ENCODE results near the gene C6. TPM values are rescaled to one million over a fixed set of nuclear protein-coding genes. Genes with fewer than 3 reads are reported as not detected.

The C6 gene
- total RNA-seq, 2 donors from 2014 or later: 3.5 to 4.6 TPM

DNA sequence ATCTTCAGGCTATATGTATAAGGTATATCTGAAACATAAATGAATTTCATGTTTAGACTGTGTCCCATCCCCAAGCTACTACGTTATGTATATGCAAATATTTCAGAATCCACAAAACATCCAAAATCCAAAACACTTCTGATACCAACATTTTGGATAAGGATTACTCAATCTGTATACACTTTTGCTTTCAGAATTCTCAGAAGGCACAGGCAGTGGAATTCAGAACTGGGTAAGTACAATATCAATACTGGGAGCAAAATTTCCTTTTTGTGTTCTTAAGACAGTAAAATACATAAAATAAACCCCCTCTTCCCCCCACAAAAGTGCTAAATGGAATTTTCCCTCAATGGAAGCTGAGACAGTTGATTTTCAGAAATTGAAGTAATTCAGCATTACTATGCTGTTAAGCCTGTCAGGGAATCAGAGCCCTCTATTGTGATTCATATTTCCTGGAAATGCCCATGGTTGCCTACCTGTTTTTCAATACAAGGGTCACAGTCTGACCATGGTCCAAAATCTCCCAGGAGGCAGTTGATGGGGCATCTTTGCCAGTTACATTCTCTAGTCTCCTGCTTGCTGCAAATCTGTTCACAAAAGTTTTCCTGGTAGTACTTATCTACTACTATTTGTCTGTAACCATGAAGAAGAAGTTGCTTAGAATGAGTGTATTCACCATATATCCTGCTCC, 12.1 kb downstream of the C6 start:
- Histone ChIP-seq H3K4me3 (no peak overlapping the region), H3K9me3 (no peaks in the 10 kb centered on the region), H3K4me1 (replicated peaks) (no peaks in the 10 kb centered on the region), H3K27ac (no peak overlapping the region), H3K27me3 (replicated peaks; ENCODE audit: insufficient read depth) (no peaks in the 10 kb centered on the region), H3K36me3 (no peaks in the 10 kb centered on the region)
- TF ChIP-seq POLR2AphosphoS5 (IDR thresholded peaks at IDR 0.05): no peak
- no peak for TF ChIP-seq CTCF (IDR thresholded peaks at IDR 0.05)
- TF ChIP-seq POLR2A (IDR thresholded peaks at IDR 0.05): no peak
- intact Hi-C loops (cut with DNase I): no loop called here
- WGBS: 83% methylated on average over 1 of the region's 1 CpG
- DNase-seq (ENCODE audit: low spot score): no peak

- H3K27ac ChIP-seq: no peak overlapping the region
- H3K9me3 ChIP-seq: no peaks in the 10 kb centered on the region
- no peaks in the 10 kb centered on the region for H3K4me1 ChIP-seq (replicated peaks)
- no peaks in the 10 kb centered on the region for H3K27me3 ChIP-seq (replicated peaks; ENCODE audit: insufficient read depth)
- intact Hi-C loops (cut with DNase I): no loop called here
- no peaks in the 10 kb centered on the region for H3K36me3 ChIP-seq
- WGBS: 74% methylated on average over 2 of the region's 2 CpGs
- DNase-seq (ENCODE audit: low spot score): no peak
- TF ChIP-seq POLR2AphosphoS5 (IDR thresholded peaks at IDR 0.05) (no peak), CTCF (IDR thresholded peaks at IDR 0.05) (no peak), POLR2A (IDR thresholded peaks at IDR 0.05) (no peak)
- no peak overlapping the region for H3K4me3 ChIP-seq
These were observed 12.8 kb downstream of the C6 start for GRCh38 chr5:41200506-41200905.

GRCh38 chr5:41199660-41200059, 13.7 kb downstream of the C6 start:
- Histone ChIP-seq H3K27me3 (replicated peaks; ENCODE audit: insufficient read depth) (no peaks in the 10 kb centered on the region), H3K4me1 (replicated peaks) (no peaks in the 10 kb centered on the region), H3K36me3 (no peaks in the 10 kb centered on the region), H3K27ac (no peak overlapping the region), H3K9me3 (no peaks in the 10 kb centered on the region), H3K4me3 (no peak overlapping the region)
- DNase-seq (ENCODE audit: low spot score): no peak
- WGBS: 60% methylated on average over 3 of the region's 3 CpGs
- intact Hi-C loops (cut with DNase I): no loop called here
- TF ChIP-seq CTCF (IDR thresholded peaks at IDR 0.05): no peak
- no peak for TF ChIP-seq POLR2A (IDR thresholded peaks at IDR 0.05)
- no peak for TF ChIP-seq POLR2AphosphoS5 (IDR thresholded peaks at IDR 0.05)

DNA sequence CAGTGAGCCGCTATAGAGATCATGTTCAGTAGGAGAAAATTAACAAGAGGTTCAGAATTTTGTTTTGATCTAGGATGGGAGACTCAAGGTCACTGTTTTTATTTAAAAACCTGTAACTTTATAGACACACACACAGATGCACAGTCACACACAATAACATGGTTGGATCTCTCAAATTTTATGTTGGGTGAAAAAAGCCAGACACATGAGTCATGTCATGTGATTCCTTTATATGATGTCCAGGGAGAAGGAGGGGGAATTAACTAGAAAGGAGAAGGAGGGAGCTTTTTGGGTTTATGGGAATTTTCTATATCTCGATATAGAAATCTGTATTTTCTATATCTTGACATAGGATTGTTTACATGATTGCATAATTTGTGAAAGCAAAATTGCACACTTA, 17.1 kb downstream of the C6 start:
- DNase-seq (ENCODE audit: low spot score): no peak
- WGBS: 97% methylated on average over 2 of the region's 2 CpGs
- Histone ChIP-seq H3K27ac (no peak overlapping the region), H3K36me3 (no peaks in the 10 kb centered on the region), H3K27me3 (replicated peaks; ENCODE audit: insufficient read depth) (no peaks in the 10 kb centered on the region), H3K9me3 (no peaks in the 10 kb centered on the region), H3K4me3 (no peak overlapping the region), H3K4me1 (replicated peaks) (no peaks in the 10 kb centered on the region)
- TF ChIP-seq POLR2A (IDR thresholded peaks at IDR 0.05) (no peak), POLR2AphosphoS5 (IDR thresholded peaks at IDR 0.05) (no peak), CTCF (IDR thresholded peaks at IDR 0.05) (no peak)
- intact Hi-C loops (cut with DNase I): no loop called here

- no peak overlapping the region for H3K4me3 ChIP-seq
- H3K9me3 ChIP-seq: no peaks in the 10 kb centered on the region
- H3K4me1 ChIP-seq (replicated peaks): no peaks in the 10 kb centered on the region
- TF ChIP-seq POLR2A (IDR thresholded peaks at IDR 0.05) (no peak), CTCF (IDR thresholded peaks at IDR 0.05) (no peak), POLR2AphosphoS5 (IDR thresholded peaks at IDR 0.05) (no peak)
- WGBS: 82% methylated on average over 1 of the region's 1 CpG
- intact Hi-C loops (cut with DNase I): no loop called here
- no peak for DNase-seq (ENCODE audit: low spot score)
- no peaks in the 10 kb centered on the region for H3K36me3 ChIP-seq
- H3K27ac ChIP-seq: no peak overlapping the region
- H3K27me3 ChIP-seq (replicated peaks; ENCODE audit: insufficient read depth): no peaks in the 10 kb centered on the region
These were observed 18.1 kb downstream of the C6 start for GRCh38 chr5:41195228-41195627.
